A549 (cell line): Measurements from ENCODE around the gene RASSF3.

ENCODE experiments used
- CTCF ChIP-seq: fragments of >200 bp; sonication (Bioruptor Twin); formaldehyde crosslinking; IDR thresholded peaks from 3 replicates; pipeline ENCODE4 v1.5.1; 2016
- TF ChIP-seq, protein P1 (sequence below): IDR thresholded peaks from 2 replicates; pipeline ENCODE4 v1.6.1; 2012

DNA sequence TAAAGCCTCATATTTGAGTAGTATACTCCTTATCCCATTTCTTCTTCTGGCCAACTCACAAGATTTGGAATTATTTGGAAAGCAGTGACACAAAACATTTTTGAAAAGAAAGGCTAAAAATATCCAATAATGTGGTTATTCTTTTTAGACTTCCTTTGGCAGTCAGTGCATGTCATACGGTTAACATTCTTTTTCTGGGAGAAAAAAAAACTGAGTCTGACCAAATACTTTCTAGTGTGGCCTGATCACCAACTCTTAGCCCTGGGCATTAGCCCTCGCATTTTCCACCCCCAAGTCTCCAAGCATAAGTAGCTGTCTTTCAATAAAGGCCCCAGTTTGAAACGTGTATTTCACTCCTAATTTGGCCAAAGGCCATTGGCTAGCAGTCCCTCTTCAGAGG lies 5.9 kb downstream of the RASSF3 start:
- TF ChIP-seq CTCF = no peak
- TF ChIP-seq, protein P1, sequence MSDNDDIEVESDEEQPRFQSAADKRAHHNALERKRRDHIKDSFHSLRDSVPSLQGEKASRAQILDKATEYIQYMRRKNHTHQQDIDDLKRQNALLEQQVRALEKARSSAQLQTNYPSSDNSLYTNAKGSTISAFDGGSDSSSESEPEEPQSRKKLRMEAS = no peak
